ENCODE measurements around the gene HACD4.

Gene HACD4

DNA sequence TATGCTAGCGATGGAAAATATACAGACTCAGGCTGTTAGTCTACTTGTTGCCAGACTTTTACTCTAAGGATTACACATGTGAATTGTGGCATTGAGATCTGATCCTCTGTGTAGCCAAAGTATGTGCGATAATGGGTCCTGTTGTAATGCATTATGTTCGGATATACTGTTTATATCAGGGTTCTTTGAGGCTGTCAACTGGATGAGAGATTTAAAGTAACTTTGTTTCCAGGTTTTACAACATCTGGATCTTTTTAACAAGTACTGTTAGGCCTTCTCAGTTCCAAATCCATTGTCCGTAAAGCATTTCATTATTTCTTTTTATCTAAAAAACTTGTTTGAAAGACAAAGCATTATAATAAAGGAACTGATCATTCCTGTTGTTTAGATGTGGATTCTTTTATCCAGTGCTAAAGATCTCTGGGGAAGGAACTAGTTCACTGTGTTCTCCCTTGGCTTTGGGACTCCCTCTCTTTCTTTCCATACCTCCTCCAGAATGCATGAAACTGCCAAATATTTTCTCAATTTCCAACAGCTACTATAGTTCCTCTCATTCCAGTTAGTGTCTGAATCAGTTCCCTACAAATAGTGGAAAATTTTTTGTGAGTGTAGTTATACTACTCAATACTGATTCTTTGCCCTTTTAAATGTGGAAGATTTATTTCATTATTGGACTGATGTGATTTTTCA, 68.8 kb downstream of the HACD4 start:
- DNase-seq = no peak

GRCh38 chr9:20950707-20951106, 80.7 kb downstream of the HACD4 start:
- DNase-seq = no peak
